Measurements from ENCODE around the gene UNC13D.

UNC13D gene

GRCh38 chr17:75824050-75824552, 20.1 kb downstream of the UNC13D start:
- TF ChIP-seq FEZF1 (tag by site-specific recombination; IDR thresholded peaks at IDR 0.05) (no peak), ZNF398 (tag by site-specific recombination; IDR thresholded peaks at IDR 0.05) (no peak), PBX3 (CRISPR knock-in tag; IDR thresholded peaks at IDR 0.05) (no peak), IKZF3 (tag by site-specific recombination; IDR thresholded peaks at IDR 0.05) (no peak), ZBTB8A (tag by site-specific recombination; IDR thresholded peaks at IDR 0.05) (no peak), ZNF24 (tag by site-specific recombination; IDR thresholded peaks at IDR 0.05) (no peak), ZNF555 (tag by site-specific recombination; conservative IDR thresholded peaks at IDR 0.05) (no peak)
- peaks cover 15 to 72% of the 10 kb centered on the region in 2 experiments for H3K36me3 ChIP-seq (ENCODE audit: control insufficient read depth in 2 of 2, insufficient read depth in 1 of 2, low read length in 2 of 2)
- CTCF ChIA-PET: interaction anchor here (3.3 kb wide), 1 partner anchor 7 kb away, joined by 23 read pairs; no protein-coding TSS in a partner anchor
- no peaks in the 10 kb centered on the region for H3K4me1 ChIP-seq (ENCODE audit: control insufficient read depth, insufficient read depth, low read length)
- no peaks in the 10 kb centered on the region for H3K9me3 ChIP-seq (ENCODE audit: control insufficient read depth, insufficient read depth, low read depth, low read length)
- no peak overlapping the region for H3K27ac ChIP-seq (ENCODE audit: extremely low read depth, low read depth, low read length)
- H3K4me3 ChIP-seq (ENCODE audit: low read depth, low read length): no peak overlapping the region
- POLR2A ChIA-PET: interaction anchor here (0.8 to 2.4 kb wide), 2 partner anchors 18 to 44 kb away, joined by 3 to 8 read pairs; no protein-coding TSS in a partner anchor

- ChIA-PET POLR2A (interaction anchor here (0.8 to 2.4 kb wide), 2 partner anchors 17 to 43 kb away, joined by 3 to 8 read pairs; no protein-coding TSS in a partner anchor), CTCF (interaction anchor here (0.9 kb wide), 1 partner anchor 41 kb away, joined by 4 read pairs; no protein-coding TSS in a partner anchor)
- Histone ChIP-seq H3K4me1 (ENCODE audit: control insufficient read depth, insufficient read depth, low read length) (no peaks in the 10 kb centered on the region), H3K27ac (ENCODE audit: extremely low read depth, low read depth, low read length) (no peak overlapping the region), H3K9me3 (ENCODE audit: control insufficient read depth, insufficient read depth, low read depth, low read length) (no peaks in the 10 kb centered on the region), H3K36me3 (ENCODE audit: control insufficient read depth in 2 of 2, insufficient read depth in 1 of 2, low read length in 2 of 2) (peaks cover 15 to 79% of the 10 kb centered on the region in 2 experiments), H3K4me3 (ENCODE audit: low read depth, low read length) (no peak overlapping the region)
- TF ChIP-seq ZNF394 (tag by site-specific recombination; IDR thresholded peaks at IDR 0.05; ENCODE audit: borderline replicate concordance) (peak; percentile 56), GLI4 (tag by site-specific recombination; IDR thresholded peaks at IDR 0.05) (no peak), KLF1 (tag by site-specific recombination; IDR thresholded peaks at IDR 0.05) (no peak), ZNF391 (tag by site-specific recombination; IDR thresholded peaks at IDR 0.05; ENCODE audit: borderline replicate concordance, low read depth) (no peak), ZNF146 (tag by site-specific recombination; IDR thresholded peaks at IDR 0.05) (no peak), GLIS2 (tag by site-specific recombination; IDR thresholded peaks at IDR 0.05) (peak; percentile 13; the same call in 1 of the 2 replicates), MYNN (tag by site-specific recombination; IDR thresholded peaks at IDR 0.05; ENCODE audit: borderline replicate concordance) (no peak), ZNF248 (tag by site-specific recombination; IDR thresholded peaks at IDR 0.05) (no peak), ZIC2 (tag by site-specific recombination; IDR thresholded peaks at IDR 0.05) (peak; percentile 42), ZFHX2 (tag by site-specific recombination; conservative IDR thresholded peaks at IDR 0.05) (no peak), ZNF221 (tag by site-specific recombination; IDR thresholded peaks at IDR 0.05; ENCODE audit: borderline replicate concordance) (no peak), AEBP2 (tag by site-specific recombination; IDR thresholded peaks at IDR 0.05; ENCODE audit: borderline replicate concordance) (no peak), ZFP69B (tag by site-specific recombination; IDR thresholded peaks at IDR 0.05) (no peak), ZNF621 (tag by site-specific recombination; IDR thresholded peaks at IDR 0.05) (no peak), SP7 (tag by site-specific recombination; IDR thresholded peaks at IDR 0.05) (no peak), ZNF518A (tag by site-specific recombination; conservative IDR thresholded peaks at IDR 0.05; ENCODE audit: low read depth) (no peak), ZBTB17 (tag by site-specific recombination; IDR thresholded peaks at IDR 0.05) (no peak)
Observed at GRCh38 chr17:75823257-75824041, 20.8 kb downstream of the UNC13D start.

Data from HEK293 (cell line).